Stromal cell of bone marrow (primary cell): ENCODE data around the gene TMC8.
"Not testable (repeated sequence)": the region's sequence is repeated elsewhere in the genome, so short reads cannot be mapped to it uniquely, and the experiment has no call there.

Source experiments
- DNase-seq: peaks from one replicate; pipeline ENCODE4 v3.0.0-alpha.2; 2012; ENCODE audit warnings: low read depth

The TMC8 gene

GRCh38 chr17:78130437-78131101 is at the start of gene TMC8:
TSS of gene TMC8 (plus strand) at chr17:78130771. CDS start at chr17:78131589, 818 bp downstream.
- DNase-seq, result no peak

- DNase-seq, result no peak
These were observed 49.0 kb upstream of the TMC8 start for GRCh38 chr17:78081551-78081950.

- not testable (repeated sequence) for DNase-seq
These were observed 48.2 kb upstream of the TMC8 start for GRCh38 chr17:78082355-78082872.

GRCh38 chr17:78082988-78083387 is 47.6 kb upstream of the TMC8 start:
- DNase-seq, result no peak

- DNase-seq, result no peak
These were observed 43.8 kb upstream of the TMC8 start for GRCh38 chr17:78086740-78087139.

- no peak for DNase-seq
These were observed 42.0 kb upstream of the TMC8 start for GRCh38 chr17:78088529-78088928.

- DNase-seq, result no peak
These were observed 40.8 kb upstream of the TMC8 start for GRCh38 chr17:78089576-78090281.

GRCh38 chr17:78092794-78093324 is 37.7 kb upstream of the TMC8 start:
- no peak for DNase-seq

GRCh38 chr17:78095035-78095434 is 35.5 kb upstream of the TMC8 start:
- no peak for DNase-seq

GRCh38 chr17:78096093-78096492 is 34.5 kb upstream of the TMC8 start:
- no peak for DNase-seq

GRCh38 chr17:78101112-78101511 is 29.5 kb upstream of the TMC8 start:
- no peak for DNase-seq

GRCh38 chr17:78101542-78101941 is 29.0 kb upstream of the TMC8 start:
- DNase-seq, result no peak

GRCh38 chr17:78103311-78103710 is 27.3 kb upstream of the TMC8 start:
- no peak for DNase-seq

- no peak for DNase-seq
These were observed 26.0 kb upstream of the TMC8 start for GRCh38 chr17:78104540-78104941.

GRCh38 chr17:78105101-78105500 is 25.5 kb upstream of the TMC8 start:
- DNase-seq, result no peak

- no peak for DNase-seq
These were observed 25.0 kb upstream of the TMC8 start for GRCh38 chr17:78105551-78105950.

- no peak for DNase-seq
These were observed 24.4 kb upstream of the TMC8 start for GRCh38 chr17:78106211-78106610.

GRCh38 chr17:78107457-78107856 is 23.1 kb upstream of the TMC8 start:
- no peak for DNase-seq

- DNase-seq, result no peak
These were observed 22.4 kb upstream of the TMC8 start for GRCh38 chr17:78107976-78108725.

GRCh38 chr17:78108726-78109488 is 21.7 kb upstream of the TMC8 start:
- no peak for DNase-seq

- DNase-seq, result no peak
These were observed 21.1 kb upstream of the TMC8 start for GRCh38 chr17:78109489-78109761.
